ENCODE data around the gene BRI3. TPM values are rescaled to one million over a fixed set of nuclear protein-coding genes. Genes with fewer than 3 reads are reported as not detected.

The BRI3 gene
- total RNA-seq, 1 experiment from 2014 or later, result 154 TPM

GRCh38 chr7:98283887-98284222 is 2.4 kb downstream of the BRI3 start:
- ChIA-PET CTCF (interaction anchor here (0.6 to 2.4 kb wide), 2 partner anchors 17 to 114 kb away, joined by 3 to 8 read pairs; no protein-coding TSS in a partner anchor), POLR2A (interaction anchor here (0.7 to 6.6 kb wide), 5 partner anchors 12 to 117 kb away, joined by 3 to 60 read pairs (median 4); partner anchors contain the start of gene BAIAP2L1)
- BruUV-seq (replicated peaks), result no TSS peak
- Mint-ChIP-seq H3K9me3 (ENCODE audit: unreplicated experiment) (no peaks in the 10 kb centered on the region), H3K36me3 (ENCODE audit: insufficient read depth, unreplicated experiment) (peaks cover 35% of the 10 kb centered on the region), H3K27me3 (ENCODE audit: insufficient read depth, unreplicated experiment) (no peaks in the 10 kb centered on the region), H3K4me3 (ENCODE audit: unreplicated experiment) (peak overlapping the region; percentile 91), H3K4me1 (ENCODE audit: insufficient read depth, unreplicated experiment) (peaks cover 36% of the 10 kb centered on the region), H3K27ac (ENCODE audit: low read depth, unreplicated experiment) (peak overlapping the region; percentile 87)
- TF ChIP-seq, protein P1, sequence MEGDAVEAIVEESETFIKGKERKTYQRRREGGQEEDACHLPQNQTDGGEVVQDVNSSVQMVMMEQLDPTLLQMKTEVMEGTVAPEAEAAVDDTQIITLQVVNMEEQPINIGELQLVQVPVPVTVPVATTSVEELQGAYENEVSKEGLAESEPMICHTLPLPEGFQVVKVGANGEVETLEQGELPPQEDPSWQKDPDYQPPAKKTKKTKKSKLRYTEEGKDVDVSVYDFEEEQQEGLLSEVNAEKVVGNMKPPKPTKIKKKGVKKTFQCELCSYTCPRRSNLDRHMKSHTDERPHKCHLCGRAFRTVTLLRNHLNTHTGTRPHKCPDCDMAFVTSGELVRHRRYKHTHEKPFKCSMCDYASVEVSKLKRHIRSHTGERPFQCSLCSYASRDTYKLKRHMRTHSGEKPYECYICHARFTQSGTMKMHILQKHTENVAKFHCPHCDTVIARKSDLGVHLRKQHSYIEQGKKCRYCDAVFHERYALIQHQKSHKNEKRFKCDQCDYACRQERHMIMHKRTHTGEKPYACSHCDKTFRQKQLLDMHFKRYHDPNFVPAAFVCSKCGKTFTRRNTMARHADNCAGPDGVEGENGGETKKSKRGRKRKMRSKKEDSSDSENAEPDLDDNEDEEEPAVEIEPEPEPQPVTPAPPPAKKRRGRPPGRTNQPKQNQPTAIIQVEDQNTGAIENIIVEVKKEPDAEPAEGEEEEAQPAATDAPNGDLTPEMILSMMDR (IDR thresholded peaks at IDR 0.05; ENCODE audit: unreplicated experiment), result no peak
- peak; percentile 36 for DNase-seq (ENCODE audit: unreplicated experiment)
- intact Hi-C loops (cut with micrococcal nuclease), result loop anchor here (1.0 to 10.0 kb wide), 2 partner anchors 117 to 561 kb away; partner anchors contain the start of gene BAIAP2L1

DNA sequence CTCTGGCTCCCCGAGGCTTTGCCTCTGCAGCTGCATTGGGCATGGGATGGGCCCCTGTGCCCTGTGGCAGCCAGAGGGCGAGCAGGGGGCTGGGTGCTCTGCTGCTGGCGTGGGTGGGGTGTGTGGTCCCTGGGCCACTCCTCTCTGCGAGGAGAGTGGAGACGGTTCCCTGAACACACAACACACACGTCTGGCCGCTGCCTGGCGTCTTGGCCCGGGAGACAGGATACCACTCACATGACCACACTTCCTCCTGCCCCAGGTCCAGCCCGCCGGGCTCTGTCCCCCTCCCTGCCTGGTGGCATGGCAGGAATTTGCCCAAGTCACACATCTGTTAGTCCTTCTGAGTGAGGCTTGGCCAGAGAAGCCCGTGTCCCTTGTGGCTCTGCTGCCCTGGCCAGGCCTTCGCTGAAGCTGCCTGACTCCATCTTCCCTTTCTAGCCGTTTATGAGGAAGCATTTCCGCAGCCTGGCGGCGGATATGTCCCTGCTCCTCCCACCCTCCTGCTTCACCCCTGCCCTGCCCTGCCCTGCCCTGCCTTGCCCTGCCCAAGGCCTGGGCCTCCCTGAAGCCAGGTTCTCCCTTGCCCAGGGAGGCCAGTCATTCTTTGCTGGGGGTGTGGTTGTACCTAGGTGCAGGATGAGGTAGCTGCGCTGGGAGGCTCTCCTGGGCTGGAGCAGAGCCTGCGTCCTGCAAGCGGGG is 3.0 kb downstream of the BRI3 start:
- TF ChIP-seq, protein P1 (IDR thresholded peaks at IDR 0.05; ENCODE audit: unreplicated experiment), result no peak
- Mint-ChIP-seq H3K4me1 (ENCODE audit: insufficient read depth, unreplicated experiment) (peaks cover 36% of the 10 kb centered on the region), H3K4me3 (ENCODE audit: unreplicated experiment) (peak overlapping the region; percentile 91), H3K36me3 (ENCODE audit: insufficient read depth, unreplicated experiment) (peaks cover 41% of the 10 kb centered on the region), H3K9me3 (ENCODE audit: unreplicated experiment) (no peaks in the 10 kb centered on the region), H3K27me3 (ENCODE audit: insufficient read depth, unreplicated experiment) (no peaks in the 10 kb centered on the region), H3K27ac (ENCODE audit: low read depth, unreplicated experiment) (peak overlapping the region; percentile 87)
- intact Hi-C loops (cut with micrococcal nuclease), result loop anchor here (1.0 to 10.0 kb wide), 2 partner anchors 117 to 560 kb away; partner anchors contain the start of gene BAIAP2L1
- POLR2A ChIA-PET, result interaction anchor here (0.7 to 6.6 kb wide), 12 partner anchors 11 to 423 kb away, joined by 3 to 60 read pairs (median 4); partner anchors contain the start of gene BAIAP2L1
- no TSS peak for BruUV-seq (replicated peaks)
- DNase-seq (ENCODE audit: unreplicated experiment), result peak; percentile 90
- CTCF ChIA-PET, result interaction anchor here (0.9 to 2.4 kb wide), 6 partner anchors 10 to 117 kb away, joined by 3 to 11 read pairs (median 6); no protein-coding TSS in a partner anchor

GRCh38 chr7:98285157-98286092 is 3.9 kb downstream of the BRI3 start:
- TF ChIP-seq, protein P1 (IDR thresholded peaks at IDR 0.05; ENCODE audit: unreplicated experiment), result no peak
- Mint-ChIP-seq H3K4me1 (ENCODE audit: insufficient read depth, unreplicated experiment) (peaks cover 36% of the 10 kb centered on the region), H3K27ac (ENCODE audit: low read depth, unreplicated experiment) (peak overlapping the region; percentile 89), H3K4me3 (ENCODE audit: unreplicated experiment) (peak overlapping the region; percentile 91), H3K9me3 (ENCODE audit: unreplicated experiment) (no peaks in the 10 kb centered on the region), H3K36me3 (ENCODE audit: insufficient read depth, unreplicated experiment) (peaks cover 48% of the 10 kb centered on the region), H3K27me3 (ENCODE audit: insufficient read depth, unreplicated experiment) (no peaks in the 10 kb centered on the region)
- DNase-seq (ENCODE audit: unreplicated experiment), result no peak
- intact Hi-C loops (cut with micrococcal nuclease), result loop anchor here (10.0 kb wide), 1 partner anchor 559 kb away; no protein-coding TSS in a partner anchor
- POLR2A ChIA-PET, result interaction anchor here (0.6 to 6.6 kb wide), 13 partner anchors 10 to 594 kb away, joined by 3 to 60 read pairs (median 4); partner anchors contain the start of genes BAIAP2L1 and TRRAP
- CTCF ChIA-PET, result interaction anchor here (0.5 to 1.7 kb wide), 13 partner anchors 9 to 263 kb away, joined by 3 to 11 read pairs (median 4); partner anchors contain the start of gene BAIAP2L1
- no TSS peak for BruUV-seq (replicated peaks)
